Suprapubic skin (tissue), 3 donors: ENCODE measurements around the gene MCM8.

Source experiments
- CTCF ChIP-seq, 2 donors: fragments of 200-600 bp in 1 of 2; fragments of 450-650 bp in 1 of 2; sonication (generic) in 1 of 2; IDR thresholded peaks; one replicate each; pipeline ENCODE4 v1.5.1; 2016 to 2019; ENCODE audit warnings: antibody characterized with exemption in 2 of 2, mild to moderate bottlenecking in 1 of 2, moderate library complexity in 1 of 2
- POLR2A ChIP-seq, 2 donors: fragments of 450-650 bp; IDR thresholded peaks; one replicate each; pipeline ENCODE4 v1.6.1; 2017; ENCODE audit warnings: antibody characterized with exemption in 2 of 2, mild to moderate bottlenecking in 2 of 2, moderate library complexity in 2 of 2

- TF ChIP-seq CTCF (IDR thresholded peaks at IDR 0.05): no peak
- no peak for TF ChIP-seq POLR2A (IDR thresholded peaks at IDR 0.05)
Observed at GRCh38 chr20:5928836-5929715, 21.4 kb upstream of the MCM8 start.
